Measurements from ENCODE around the gene KCNMA1. TPM values are rescaled to one million over a fixed set of nuclear protein-coding genes. Genes with fewer than 3 reads are reported as not detected.

KCNMA1 gene
- total and polyA plus RNA-seq, 8 donors = 2.8 to 21.1 (median 4.3) TPM

GRCh38 chr10:77021966-77022490 lies 615.6 kb downstream of the KCNMA1 start:
- no peaks in the 10 kb centered on the region for H3K27me3 ChIP-seq
- peak in 1 of 4 donors; percentile 57 for DNase-seq
- no peak for ATAC-seq
- intact Hi-C loops (cut with DNase I) = no loop called here
- TF ChIP-seq CTCF (IDR thresholded peaks at IDR 0.05) = no peak
- no peaks in the 10 kb centered on the region for H3K4me1 ChIP-seq
- no peak overlapping the region for H3K27ac ChIP-seq
- H3K36me3 ChIP-seq = no peaks in the 10 kb centered on the region
- H3K4me3 ChIP-seq = no peak overlapping the region
- no peaks in the 10 kb centered on the region for H3K9me3 ChIP-seq

- H3K36me3 ChIP-seq = no peaks in the 10 kb centered on the region
- intact Hi-C loops (cut with DNase I) = no loop called here
- no peak for TF ChIP-seq CTCF (IDR thresholded peaks at IDR 0.05)
- DNase-seq (peak in 1 of 4 donors; percentile 16), ATAC-seq (no peak)
- H3K4me3 ChIP-seq = no peak overlapping the region
- no peaks in the 10 kb centered on the region for H3K9me3 ChIP-seq
- no peak overlapping the region for H3K27ac ChIP-seq
- H3K4me1 ChIP-seq = no peaks in the 10 kb centered on the region
- H3K27me3 ChIP-seq = no peaks in the 10 kb centered on the region
Measured at GRCh38 chr10:77020426-77021040, 617.1 kb downstream of the KCNMA1 start.

GRCh38 chr10:77016855-77017254 lies 620.8 kb downstream of the KCNMA1 start:
- no peaks in the 10 kb centered on the region for H3K9me3 ChIP-seq
- ATAC-seq (no peak), DNase-seq (no peak)
- no peak for TF ChIP-seq CTCF (IDR thresholded peaks at IDR 0.05)
- intact Hi-C loops (cut with DNase I) = no loop called here
- H3K4me3 ChIP-seq = no peak overlapping the region
- no peaks in the 10 kb centered on the region for H3K36me3 ChIP-seq
- H3K27me3 ChIP-seq = no peaks in the 10 kb centered on the region
- H3K27ac ChIP-seq = no peak overlapping the region
- peaks cover 0 to 8% of the 10 kb centered on the region in 2 donors for H3K4me1 ChIP-seq

GRCh38 chr10:77016278-77016815 lies 621.3 kb downstream of the KCNMA1 start:
- Histone ChIP-seq H3K36me3 (no peaks in the 10 kb centered on the region), H3K27ac (no peak overlapping the region)
- ATAC-seq = no peak

More at GRCh38 chr10:77016278-77016815, 621.3 kb downstream of the KCNMA1 start:
- Histone ChIP-seq H3K27me3 (no peaks in the 10 kb centered on the region), H3K9me3 (no peaks in the 10 kb centered on the region), H3K4me3 (no peak overlapping the region), H3K4me1 (peaks cover 0 to 8% of the 10 kb centered on the region in 2 donors)
- intact Hi-C loops (cut with DNase I) = no loop called here
- DNase-seq = no peak
- no peak for TF ChIP-seq CTCF (IDR thresholded peaks at IDR 0.05)

Data from left lung (tissue), 10 donors.